Panc1 (cell line): ENCODE data around the gene TRPC6.

ENCODE experiments used
- CTCF ChIP-seq: fragments of 450-650 bp; IDR thresholded peaks from 2 replicates; pipeline ENCODE4 v1.5.1; 2017; ENCODE audit warnings: mild to moderate bottlenecking
- POLR2AphosphoS5 ChIP-seq: IDR thresholded peaks from 2 replicates; pipeline ENCODE4 v1.6.1; 2012; ENCODE audit warnings: mild to moderate bottlenecking, low read depth, low read length, moderate library complexity
- REST ChIP-seq, 2 experiments: IDR thresholded peaks; 2 replicates each; pipeline ENCODE4 v1.6.1; 2011 to 2012; ENCODE audit warnings: low read depth in 2 of 2, control low read depth in 1 of 2, low read length in 1 of 2, mild to moderate bottlenecking in 1 of 2, moderate library complexity in 1 of 2; ENCODE audit not compliant: insufficient read depth in 1 of 2
- SIN3A ChIP-seq: IDR thresholded peaks from 2 replicates; pipeline ENCODE4 v1.6.1; 2012; ENCODE audit warnings: low read depth, mild to moderate bottlenecking, low read length, moderate library complexity, borderline replicate concordance; ENCODE audit not compliant: insufficient read depth
- TCF7L2 ChIP-seq: IDR thresholded peaks from 2 replicates; pipeline ENCODE4 v1.6.1; 2011; ENCODE audit warnings: mild to moderate bottlenecking, low read depth, low read length, inconsistent platforms

- no peak for TF ChIP-seq CTCF
- no peak for TF ChIP-seq POLR2AphosphoS5
- no peak for TF ChIP-seq SIN3A
- no peak for TF ChIP-seq TCF7L2
- TF ChIP-seq REST (IDR thresholded peaks at IDR 0.05; ENCODE audit: insufficient read depth in 1 of 2, low read depth in 2 of 2, low read length in 1 of 2), result no peak
These were observed 8.9 kb downstream of the TRPC6 start for GRCh38 chr11:101574886-101575285.
